22Rv1 (cell line): ENCODE results near the gene LAMTOR1.

Experiments used
- H3K27ac ChIP-seq: fragments of 450-650 bp; 2 replicates; pipeline ENCODE4 v1.5.1; 2017
- CTCF ChIP-seq: fragments of 450-650 bp; IDR thresholded peaks from 2 replicates; pipeline ENCODE4 v1.5.1; 2017; ENCODE audit warnings: mild to moderate bottlenecking
- ZFX ChIP-seq: fragments of 450-650 bp; IDR thresholded peaks from 2 replicates; pipeline ENCODE4 v1.6.1; 2017; ENCODE audit warnings: antibody characterized with exemption, borderline replicate concordance

The LAMTOR1 gene

GRCh38 chr11:72127923-72128322, 24.8 kb upstream of the LAMTOR1 start:
- TF ChIP-seq ZFX = no peak
- no peak for TF ChIP-seq CTCF
- no peak overlapping the region for H3K27ac ChIP-seq

- TF ChIP-seq ZFX (no peak), CTCF (no peak)
- H3K27ac ChIP-seq = no peak overlapping the region
These were observed 22.9 kb upstream of the LAMTOR1 start for GRCh38 chr11:72125956-72126355.

- TF ChIP-seq ZFX (no peak), CTCF (no peak)
- no peak overlapping the region for H3K27ac ChIP-seq
These were observed 20.9 kb upstream of the LAMTOR1 start for GRCh38 chr11:72124046-72124445.

GRCh38 chr11:72123117-72123653, 20.1 kb upstream of the LAMTOR1 start:
- TF ChIP-seq CTCF (no peak), ZFX (no peak)
- H3K27ac ChIP-seq = no peak overlapping the region

GRCh38 chr11:72122607-72123006, 19.5 kb upstream of the LAMTOR1 start:
- H3K27ac ChIP-seq = no peak overlapping the region
- no peak for TF ChIP-seq ZFX
- TF ChIP-seq CTCF = no peak

GRCh38 chr11:72120930-72121329, 17.8 kb upstream of the LAMTOR1 start:
- H3K27ac ChIP-seq = no peak overlapping the region
- no peak for TF ChIP-seq CTCF
- no peak for TF ChIP-seq ZFX

- H3K27ac ChIP-seq = no peak overlapping the region
- TF ChIP-seq CTCF (no peak), ZFX (no peak)
These were observed 16.1 kb upstream of the LAMTOR1 start for GRCh38 chr11:72119198-72119597.
